Neural crest cell (in vitro differentiated cells): ENCODE measurements around the gene C17orf75. TPM values are rescaled to one million over a fixed set of nuclear protein-coding genes. Genes with fewer than 3 reads are reported as not detected.

Experiments used
- DNase-seq: peaks from one replicate; pipeline ENCODE4 v3.0.0; 2021; ENCODE audit warnings: low read depth, mixed read lengths, low spot score
- H3K27ac Mint-ChIP-seq: one replicate; pipeline ENCODE4 v1.8.0; 2021; ENCODE audit warnings: mild to moderate bottlenecking, mixed read lengths; ENCODE audit not compliant: unreplicated experiment
- H3K27me3 Mint-ChIP-seq: 2 replicates; pipeline ENCODE4 v1.8.0; 2021; ENCODE audit warnings: low read depth, mild to moderate bottlenecking, mixed read lengths
- H3K36me3 Mint-ChIP-seq: 2 replicates; pipeline ENCODE4 v1.8.0; 2021; ENCODE audit warnings: low read depth, mild to moderate bottlenecking, mixed read lengths
- H3K4me1 Mint-ChIP-seq: 2 replicates; pipeline ENCODE4 v1.8.0; 2021; ENCODE audit warnings: mixed read lengths
- H3K4me3 Mint-ChIP-seq: one replicate; pipeline ENCODE4 v1.8.0; 2021; ENCODE audit warnings: mild to moderate bottlenecking, mixed read lengths
- H3K9me3 Mint-ChIP-seq: 2 replicates; pipeline ENCODE4 v1.8.0; 2021; ENCODE audit warnings: mixed read lengths
- CTCF ChIP-seq: fragments of 200-600 bp; sonication (generic); conservative IDR thresholded peaks from 2 replicates; pipeline ENCODE4 v1.5.0; 2021; ENCODE audit warnings: antibody characterized with exemption, mild to moderate bottlenecking
- total RNA-seq: library from RNA; stranded (reverse); gene quantifications from 2 replicates; pipeline ENCODE4 v1.2.1, GENCODE V29; 2021

The C17orf75 gene
- total RNA-seq, 1 donor from 2014 or later, result 52.8 TPM

GRCh38 chr17:32286518-32286900 lies 55.5 kb downstream of the C17orf75 start:
- Mint-ChIP-seq H3K36me3 (no peaks in the 10 kb centered on the region), H3K4me3 (no peak overlapping the region), H3K27ac (peak overlapping the region; percentile 71), H3K4me1 (peaks cover 51% of the 10 kb centered on the region), H3K27me3 (peaks cover 3% of the 10 kb centered on the region), H3K9me3 (no peaks in the 10 kb centered on the region)
- TF ChIP-seq CTCF, result no peak
- no peak for DNase-seq

- H3K9me3 Mint-ChIP-seq, result no peaks in the 10 kb centered on the region
- peak overlapping the region; percentile 71 for H3K27ac Mint-ChIP-seq
- DNase-seq, result no peak
- H3K4me3 Mint-ChIP-seq, result peak overlapping the region; percentile 54
- H3K27me3 Mint-ChIP-seq, result peaks cover 3% of the 10 kb centered on the region
- peaks cover 53% of the 10 kb centered on the region for H3K4me1 Mint-ChIP-seq
- no peaks in the 10 kb centered on the region for H3K36me3 Mint-ChIP-seq
- no peak for TF ChIP-seq CTCF
Observed at GRCh38 chr17:32285746-32286517, 56.0 kb downstream of the C17orf75 start.

GRCh38 chr17:32285306-32285705 lies 56.7 kb downstream of the C17orf75 start:
- Mint-ChIP-seq H3K27me3 (peaks cover 3% of the 10 kb centered on the region), H3K36me3 (no peaks in the 10 kb centered on the region), H3K27ac (no peak overlapping the region), H3K4me1 (peaks cover 57% of the 10 kb centered on the region), H3K4me3 (no peak overlapping the region), H3K9me3 (no peaks in the 10 kb centered on the region)
- no peak for DNase-seq
- no peak for TF ChIP-seq CTCF

GRCh38 chr17:32283745-32284201 lies 58.2 kb downstream of the C17orf75 start:
- Mint-ChIP-seq H3K4me1 (peaks cover 57% of the 10 kb centered on the region), H3K4me3 (no peak overlapping the region), H3K27me3 (peaks cover 11% of the 10 kb centered on the region), H3K27ac (peak overlapping the region; percentile 16), H3K9me3 (no peaks in the 10 kb centered on the region), H3K36me3 (no peaks in the 10 kb centered on the region)
- DNase-seq, result no peak
- TF ChIP-seq CTCF, result no peak

GRCh38 chr17:32281011-32281451 lies 60.9 kb downstream of the C17orf75 start:
- Mint-ChIP-seq H3K36me3 (no peaks in the 10 kb centered on the region), H3K27me3 (peaks cover 17% of the 10 kb centered on the region), H3K4me3 (no peak overlapping the region), H3K4me1 (peaks cover 50% of the 10 kb centered on the region), H3K27ac (no peak overlapping the region), H3K9me3 (no peaks in the 10 kb centered on the region)
- TF ChIP-seq CTCF, result no peak
- no peak for DNase-seq
